Suprapubic skin (tissue), 4 donors: Measurements from ENCODE around the gene EPHA1. TPM values are rescaled to one million over a fixed set of nuclear protein-coding genes. Genes with fewer than 3 reads are reported as not detected.

Experiments
- DNase-seq, 2 donors: peaks; one replicate each; pipeline ENCODE4 v3.0.0-alpha.2; 2019; ENCODE audit warnings: low spot score in 2 of 2
- H3K27ac ChIP-seq: fragments of 200-600 bp; sonication (generic); one replicate; pipeline ENCODE4 v1.5.1; 2019
- H3K27me3 ChIP-seq: fragments of 200-600 bp; sonication (generic); one replicate; pipeline ENCODE4 v1.5.1; 2019
- H3K36me3 ChIP-seq: fragments of 200-600 bp; sonication (generic); one replicate; pipeline ENCODE4 v1.5.1; 2019
- H3K4me1 ChIP-seq: fragments of 200-600 bp; sonication (generic); one replicate; pipeline ENCODE4 v1.5.1; 2019
- H3K4me3 ChIP-seq: fragments of 200-600 bp; sonication (generic); one replicate; pipeline ENCODE4 v1.5.1; 2019; ENCODE audit warnings: mild to moderate bottlenecking
- H3K9me3 ChIP-seq: fragments of 200-600 bp; sonication (generic); one replicate; pipeline ENCODE4 v1.5.1; 2019
- EP300 ChIP-seq: sonication (generic); formaldehyde crosslinking; IDR thresholded peaks from one replicate; pipeline ENCODE4 v1.6.1; 2017; ENCODE audit warnings: antibody characterized with exemption
- POLR2A ChIP-seq, 2 donors: fragments of 450-650 bp; IDR thresholded peaks; one replicate each; pipeline ENCODE4 v1.6.1; 2017; ENCODE audit warnings: antibody characterized with exemption in 2 of 2, mild to moderate bottlenecking in 2 of 2, moderate library complexity in 2 of 2
- POLR2AphosphoS5 ChIP-seq, 3 donors: sonication (generic); formaldehyde crosslinking; IDR thresholded peaks; one replicate each; pipeline ENCODE4 v1.6.1; 2017; ENCODE audit warnings: antibody characterized with exemption in 3 of 3
- WGBS: methylation state at CpG from one replicate; pipeline ENCODE4 v1.1.5; 2018; 5-methylcytosine and 5-hydroxymethylcytosine counted together
- total RNA-seq, 4 donors: library from RNA; depleted of rRNA; stranded (reverse); fragments of >200 nt; gene quantifications; one replicate each; pipeline ENCODE4 v1.1.0, GENCODE V29; 2016
- TF ChIP-seq, protein P1 (sequence below), 2 donors: fragments of 200-600 bp in 1 of 2; fragments of 450-650 bp in 1 of 2; sonication (generic) in 1 of 2; IDR thresholded peaks; one replicate each; pipeline ENCODE4 v1.5.1; 2016 to 2019; ENCODE audit warnings: antibody characterized with exemption in 2 of 2, mild to moderate bottlenecking in 1 of 2, moderate library complexity in 1 of 2

The EPHA1 gene
- total RNA-seq, 4 donors from 2014 or later = 60.9 to 94.4 (median 67.7) TPM

DNA sequence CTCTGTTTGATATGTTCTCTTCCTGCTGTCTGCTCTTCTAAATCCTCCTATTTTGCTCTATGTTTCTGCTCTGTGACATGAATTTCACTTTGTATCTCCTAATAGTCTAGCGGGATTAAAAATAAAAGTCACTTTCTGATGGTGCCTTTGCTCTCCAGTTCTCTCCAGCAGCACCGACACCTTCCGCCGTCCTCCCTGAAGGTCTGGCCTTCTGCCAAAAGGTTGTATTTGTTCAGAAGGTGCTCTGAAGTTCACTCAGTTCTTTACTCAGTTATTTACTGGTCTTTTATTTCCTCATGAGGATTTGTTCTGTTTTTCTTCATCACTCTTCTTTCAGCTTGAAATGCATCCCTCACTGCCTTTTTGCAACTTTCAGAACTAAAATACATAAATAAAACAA is 11.2 kb upstream of the EPHA1 start:
- Histone ChIP-seq H3K27ac (no peak overlapping the region), H3K9me3 (no peaks in the 10 kb centered on the region), H3K36me3 (no peaks in the 10 kb centered on the region), H3K4me1 (peaks cover 9% of the 10 kb centered on the region), H3K27me3 (no peaks in the 10 kb centered on the region), H3K4me3 (no peak overlapping the region)
- TF ChIP-seq, protein P1, sequence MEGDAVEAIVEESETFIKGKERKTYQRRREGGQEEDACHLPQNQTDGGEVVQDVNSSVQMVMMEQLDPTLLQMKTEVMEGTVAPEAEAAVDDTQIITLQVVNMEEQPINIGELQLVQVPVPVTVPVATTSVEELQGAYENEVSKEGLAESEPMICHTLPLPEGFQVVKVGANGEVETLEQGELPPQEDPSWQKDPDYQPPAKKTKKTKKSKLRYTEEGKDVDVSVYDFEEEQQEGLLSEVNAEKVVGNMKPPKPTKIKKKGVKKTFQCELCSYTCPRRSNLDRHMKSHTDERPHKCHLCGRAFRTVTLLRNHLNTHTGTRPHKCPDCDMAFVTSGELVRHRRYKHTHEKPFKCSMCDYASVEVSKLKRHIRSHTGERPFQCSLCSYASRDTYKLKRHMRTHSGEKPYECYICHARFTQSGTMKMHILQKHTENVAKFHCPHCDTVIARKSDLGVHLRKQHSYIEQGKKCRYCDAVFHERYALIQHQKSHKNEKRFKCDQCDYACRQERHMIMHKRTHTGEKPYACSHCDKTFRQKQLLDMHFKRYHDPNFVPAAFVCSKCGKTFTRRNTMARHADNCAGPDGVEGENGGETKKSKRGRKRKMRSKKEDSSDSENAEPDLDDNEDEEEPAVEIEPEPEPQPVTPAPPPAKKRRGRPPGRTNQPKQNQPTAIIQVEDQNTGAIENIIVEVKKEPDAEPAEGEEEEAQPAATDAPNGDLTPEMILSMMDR (IDR thresholded peaks at IDR 0.05) = no peak
- TF ChIP-seq EP300 = no peak
- no peak for TF ChIP-seq POLR2AphosphoS5 (IDR thresholded peaks at IDR 0.05)
- no peak for TF ChIP-seq POLR2A (IDR thresholded peaks at IDR 0.05)
- DNase-seq = no peak
- WGBS = 43% methylated on average over 4 of the region's 4 CpGs

DNA sequence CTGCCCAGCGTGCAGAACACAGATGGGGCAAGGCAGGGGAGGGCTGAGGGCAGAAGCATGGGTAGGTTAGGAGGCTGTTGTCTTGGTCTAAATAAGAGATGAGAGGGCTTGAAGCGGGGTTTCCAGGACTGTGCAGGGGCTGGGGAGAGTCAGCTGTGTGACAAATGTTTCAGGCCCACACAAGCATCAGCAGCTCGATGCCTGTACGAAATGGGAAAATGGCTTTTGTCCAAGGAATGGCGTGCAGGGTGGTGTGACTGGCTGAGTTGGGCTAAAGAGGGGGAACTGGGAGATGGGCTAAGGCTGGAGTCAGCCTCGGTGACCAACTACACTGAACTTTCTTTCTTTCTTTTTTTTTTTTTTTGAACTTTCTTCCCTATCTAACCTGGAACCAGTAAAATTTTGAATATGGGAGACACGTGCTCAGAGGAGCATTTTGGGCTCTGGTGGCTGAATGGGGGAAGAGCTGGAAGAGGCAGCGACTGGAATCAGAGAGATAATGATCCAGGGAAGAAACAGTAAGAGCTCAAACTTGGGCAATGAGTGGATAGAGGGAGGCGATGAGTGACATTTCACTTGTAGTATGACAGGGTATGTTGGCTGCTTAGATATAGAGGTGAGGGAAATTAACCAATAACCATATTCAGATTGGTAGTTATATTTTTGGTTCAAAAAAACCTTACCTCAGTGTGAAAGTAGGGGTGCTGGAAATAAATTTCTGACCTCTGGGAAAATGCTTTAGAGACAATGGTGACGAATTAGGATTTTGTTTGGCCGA is 10.2 kb upstream of the EPHA1 start:
- no peaks in the 10 kb centered on the region for H3K36me3 ChIP-seq
- H3K4me1 ChIP-seq = peaks cover 9% of the 10 kb centered on the region
- H3K9me3 ChIP-seq = no peaks in the 10 kb centered on the region
- no peaks in the 10 kb centered on the region for H3K27me3 ChIP-seq
- H3K4me3 ChIP-seq = no peak overlapping the region
- TF ChIP-seq POLR2AphosphoS5 (IDR thresholded peaks at IDR 0.05) = no peak
- no peak for TF ChIP-seq POLR2A (IDR thresholded peaks at IDR 0.05)
- TF ChIP-seq EP300 = no peak
- TF ChIP-seq, protein P1 (IDR thresholded peaks at IDR 0.05) = no peak
- H3K27ac ChIP-seq = no peak overlapping the region
- DNase-seq = no peak
- 79% methylated on average over 11 of the region's 11 CpGs for WGBS

DNA sequence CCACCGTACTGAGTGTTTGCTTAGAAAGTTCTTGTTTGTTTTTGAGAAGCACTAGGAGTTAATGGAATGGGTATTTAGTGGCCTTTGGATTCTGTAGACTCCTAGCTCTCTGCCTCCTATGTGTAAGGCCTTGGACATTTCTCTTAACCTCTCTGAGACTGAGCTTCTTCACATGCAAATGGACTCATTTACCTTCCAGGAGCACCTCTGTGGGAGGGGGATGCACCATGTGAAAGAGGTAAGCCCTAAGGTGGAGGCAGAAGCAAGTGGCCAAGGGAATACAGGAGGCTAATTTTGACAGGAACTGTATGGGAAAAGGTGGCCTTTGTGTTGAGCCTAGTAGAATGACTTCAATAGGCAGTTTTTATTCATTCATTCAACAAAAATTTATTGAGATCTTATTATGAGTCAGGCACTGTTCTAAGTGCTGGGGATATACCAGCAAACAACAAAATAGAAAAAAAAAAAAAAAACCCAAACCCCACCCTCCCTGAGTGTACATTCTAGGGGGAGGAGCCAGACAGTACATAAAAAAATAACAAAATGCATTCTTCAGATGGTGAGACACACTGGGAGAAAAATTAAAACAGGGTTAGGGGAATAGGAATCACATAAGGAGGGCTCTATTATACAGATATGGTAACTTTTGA is 9.2 kb upstream of the EPHA1 start:
- no peak overlapping the region for H3K27ac ChIP-seq

GRCh38 chr7:143416565-143417149 is 8.0 kb upstream of the EPHA1 start:
- peak overlapping the region; percentile 38 for H3K27ac ChIP-seq
- no peak overlapping the region for H3K4me3 ChIP-seq
- WGBS = 8% methylated on average over 3 of the region's 3 CpGs
- DNase-seq = no peak
- H3K36me3 ChIP-seq = no peaks in the 10 kb centered on the region
- H3K9me3 ChIP-seq = no peaks in the 10 kb centered on the region
- H3K4me1 ChIP-seq = peaks cover 11% of the 10 kb centered on the region
- H3K27me3 ChIP-seq = no peaks in the 10 kb centered on the region
- TF ChIP-seq POLR2A (IDR thresholded peaks at IDR 0.05) (no peak), EP300 (no peak), POLR2AphosphoS5 (IDR thresholded peaks at IDR 0.05) (no peak)
- TF ChIP-seq, protein P1 (IDR thresholded peaks at IDR 0.05) = peak; percentile 65 to 74

More for the DNA sequence above, 9.2 kb upstream of the EPHA1 start:
- no peak for DNase-seq
- H3K4me1 ChIP-seq = peaks cover 11% of the 10 kb centered on the region
- 67% methylated on average over 1 of the region's 1 CpG for WGBS
- no peaks in the 10 kb centered on the region for H3K27me3 ChIP-seq
- H3K9me3 ChIP-seq = no peaks in the 10 kb centered on the region
- no peak overlapping the region for H3K4me3 ChIP-seq
- TF ChIP-seq POLR2A (IDR thresholded peaks at IDR 0.05) (no peak), POLR2AphosphoS5 (IDR thresholded peaks at IDR 0.05) (no peak), EP300 (no peak)
- TF ChIP-seq, protein P1 (IDR thresholded peaks at IDR 0.05) = no peak
- no peaks in the 10 kb centered on the region for H3K36me3 ChIP-seq
